K562 (cell line): Measurements from ENCODE around the gene MED13L. TPM values are rescaled to one million over a fixed set of nuclear protein-coding genes. Genes with fewer than 3 reads are reported as not detected.

Experiments used
- ATAC-seq: fragments of 200-7000 bp; cut with Tn5 transposase; 3 replicates; pipeline ENCODE4 v1.9.1; 2020; ENCODE audit warnings: moderate library complexity
- BruUV-seq: library from RNA; stranded (reverse); fragments of 400-500 nt; replicated peaks from 2 replicates; lab custom pipeline; 2021; lab: Mats Ljungman, UMichigan
- CTCF ChIA-PET: fragments of 300-600 bp; formaldehyde crosslinking; extraction: SDS; loops from one replicate; lab custom pipeline; 2021; ENCODE audit warnings: low intra/inter-chr PET ratio; lab: Yijun Ruan, JAX
- POLR2A ChIA-PET: fragments of 300-600, 350-650 bp; sonication (Branson Sonifier 250); formaldehyde crosslinking; extraction: SDS; loops from one replicate; lab custom pipeline; 2021; ENCODE audit warnings: antibody characterized with exemption, inconsistent platforms; lab: Yijun Ruan, JAX
- DNase-seq, 4 experiments: peaks; one replicate each; pipeline versions ENCODE4 v3.0.0 to v3.0.0-alpha.2; 2011 to 2018; ENCODE audit warnings: low spot score in 3 of 4, mixed read lengths in 3 of 4; ENCODE audit errors: extremely low read depth in 1 of 4
- FAIRE-seq: peaks from 2 replicates; lab custom pipeline; 2011; peaks lifted over from hg19 to GRCh38; lab: Jason Lieb, UNC
- H2AFZ ChIP-seq: 2 replicates; pipeline ENCODE4 v1.6.0; 2011; ENCODE audit warnings: low read depth, low read length, control low read depth, inconsistent platforms
- H3K27ac ChIP-seq: fragments of 200-600 bp; 3 replicates; pipeline ENCODE4 v1.8.0; 2011; ENCODE audit warnings: low read depth, mild to moderate bottlenecking, control low read depth, inconsistent platforms, low read length, moderate library complexity, mixed read lengths; ENCODE audit errors: extremely low read depth
- H3K27me3 ChIP-seq, 2 experiments: fragments of 300-600 bp in 1 of 2; 2 replicates in 1 of 2; 3 replicates in 1 of 2; pipeline versions ENCODE4 v1.6.0 to v1.8.0; 2011; ENCODE audit warnings: inconsistent platforms in 2 of 2, low read length in 2 of 2, mild to moderate bottlenecking in 1 of 2, mixed read lengths in 1 of 2, moderate library complexity in 1 of 2; ENCODE audit not compliant: control insufficient read depth in 2 of 2, insufficient read depth in 2 of 2
- H3K36me3 ChIP-seq: fragments of 300-600 bp; 3 replicates; pipeline ENCODE4 v1.8.0; 2011; ENCODE audit warnings: mild to moderate bottlenecking, low read length, inconsistent platforms; ENCODE audit not compliant: control insufficient read depth, insufficient read depth
- H3K4me1 ChIP-seq, 2 experiments: fragments of 200-600 bp in 1 of 2; replicated peaks in 1 of 2; 2 replicates in 1 of 2; 3 replicates in 1 of 2; pipeline versions ENCODE4 v1.5.1 to v1.8.0; 2011; ENCODE audit warnings: inconsistent platforms in 2 of 2, low read length in 2 of 2, mild to moderate bottlenecking in 1 of 2, mixed read lengths in 1 of 2, moderate library complexity in 1 of 2; ENCODE audit not compliant: control insufficient read depth in 2 of 2, insufficient read depth in 2 of 2
- H3K4me2 ChIP-seq: 2 replicates; pipeline ENCODE4 v1.6.1; 2011; ENCODE audit warnings: low read length, control low read depth, inconsistent platforms, mixed read lengths; ENCODE audit not compliant: insufficient read depth
- H3K4me3 ChIP-seq: fragments of 200-600 bp; sonication (generic), shearing (Covaris generic); 2 replicates; pipeline ENCODE4 v1.5.1; 2016; ENCODE audit warnings: control low read depth, inconsistent platforms
- H3K79me2 ChIP-seq: fragments of 200-600 bp; 3 replicates; pipeline ENCODE4 v1.8.0; 2011; ENCODE audit warnings: low read length, inconsistent platforms; ENCODE audit not compliant: control insufficient read depth, insufficient read depth
- H3K9ac ChIP-seq, 2 experiments: 2 replicates each; pipeline versions ENCODE4 v1.6.0 to v1.6.1; 2011; ENCODE audit warnings: low read depth in 2 of 2, low read length in 2 of 2, control low read depth in 1 of 2, inconsistent platforms in 1 of 2, mild to moderate bottlenecking in 1 of 2, mixed read lengths in 1 of 2; ENCODE audit not compliant: insufficient read depth in 1 of 2
- H3K9me1 ChIP-seq: one replicate; pipeline ENCODE4 v1.6.0; 2011; ENCODE audit warnings: inconsistent platforms, mild to moderate bottlenecking, low read length, moderate library complexity; ENCODE audit not compliant: control insufficient read depth, insufficient read depth
- H3K9me3 ChIP-seq: replicated peaks from 2 replicates; pipeline ENCODE4 v1.5.1; 2011; ENCODE audit warnings: low read depth, low read length, inconsistent platforms; ENCODE audit not compliant: control insufficient read depth, insufficient read depth
- H4K20me1 ChIP-seq: replicated peaks from 2 replicates; pipeline ENCODE4 v1.6.1; 2011; ENCODE audit warnings: low read length, inconsistent platforms, mixed read lengths; ENCODE audit not compliant: control insufficient read depth, insufficient read depth
- ATF6 ChIP-seq: sonication (generic); formaldehyde crosslinking; IDR thresholded peaks from 2 replicates; pipeline ENCODE4 v1.4.0; 2020; ENCODE audit warnings: mild to moderate bottlenecking, missing genetic modification reagents
- BDP1 ChIP-seq: IDR thresholded peaks from 3 replicates; pipeline ENCODE4 v1.6.1; 2011; ENCODE audit not compliant: insufficient read length, insufficient read depth
- FOXA1 ChIP-seq: fragments of 450-650 bp; IDR thresholded peaks from 2 replicates; pipeline ENCODE4 v1.6.1; 2016; ENCODE audit warnings: mild to moderate bottlenecking, borderline replicate concordance
- FOXM1 ChIP-seq, 2 experiments: fragments of 450-650 bp in 1 of 2; sonication (generic) in 1 of 2; formaldehyde crosslinking in 1 of 2; IDR thresholded peaks; 2 replicates each; pipeline versions ENCODE4 v1.6.1 to v1.9.0; 2017 to 2022; ENCODE audit warnings: low read depth in 2 of 2, mild to moderate bottlenecking in 2 of 2, missing genetic modification reagents in 1 of 2, moderate library complexity in 1 of 2
- NCOA1 ChIP-seq: fragments of 450-650 bp; IDR thresholded peaks from 2 replicates; pipeline ENCODE4 v1.6.1; 2016; ENCODE audit warnings: low read depth
- RBM34 ChIP-seq: fragments of 200-400 bp; formaldehyde crosslinking; IDR thresholded peaks from 2 replicates; pipeline ENCODE4 v1.6.1; 2018; ENCODE audit warnings: low read length, borderline replicate concordance; ENCODE audit not compliant: insufficient read depth
- TAF1 ChIP-seq: IDR thresholded peaks from 2 replicates; pipeline ENCODE4 v1.6.1; 2011; ENCODE audit warnings: mild to moderate bottlenecking, low read length, moderate library complexity; ENCODE audit not compliant: insufficient read depth, control insufficient read depth, severe bottlenecking; ENCODE audit errors: extremely low read depth
- ZC3H4 ChIP-seq: sonication (generic); formaldehyde crosslinking; IDR thresholded peaks from 2 replicates; pipeline ENCODE4 v1.9.0; 2021; ENCODE audit warnings: missing genetic modification reagents, borderline replicate concordance
- ZNF644 ChIP-seq: fragments of 200-800 bp; sonication (Bioruptor generic); IDR thresholded peaks from 2 replicates; pipeline ENCODE4 v1.6.1; 2016; ENCODE audit warnings: low read depth, missing genetic modification characterization, missing compliant biosample characterization
- ZNF79 ChIP-seq: fragments of 250-450 bp; sonication (Bioruptor Pico); IDR thresholded peaks from 2 replicates; pipeline ENCODE4 v1.4.0; 2020; ENCODE audit warnings: low read depth, mild to moderate bottlenecking, moderate library complexity
- in situ Hi-C: fragments of 300-500 bp; cut with MboI; formaldehyde crosslinking; loops from 4 replicates; pipeline ENCODE4 v1.15.0; 2018; ENCODE audit warnings: inconsistent platforms, mixed read lengths
- intact Hi-C: fragments of 100-400 bp; cut with micrococcal nuclease; formaldehyde crosslinking; loops from 2 replicates; pipeline ENCODE4 v1.14.2; 2022
- polyA plus RNA-seq, 8 experiments: library from polyadenylated mRNA; depleted of rRNA in 4 of 8; stranded (reverse) in 5 of 8; unstranded in 3 of 8; fragments of >200 nt; fragmentation: Nextera tagmentation in 2 of 8; fragmentation: Illumina TruSeq in 1 of 8; extraction: Ambion mirVana in 2 of 8; extraction: Trizol in 1 of 8; gene quantifications; 2 replicates each; pipeline versions ENCODE4 v1.2.1 to v1.2.3, GENCODE V29; 2011 to 2014; ENCODE audit warnings: inconsistent platforms in 1 of 8, missing spikeins in 1 of 8
- total RNA-seq, 7 experiments: library from RNA; depleted of rRNA in 6 of 7; stranded (reverse); fragments of >200 nt in 6 of 7; fragmentation: Illumina TruSeq in 2 of 7; extraction: Trizol in 2 of 7; gene quantifications; 2 replicates each; pipeline versions ENCODE4 v1.2.1 to v1.2.3, GENCODE V29; 2011 to 2021; ENCODE audit warnings: low replicate concordance in 1 of 7
- TF ChIP-seq, protein P1 (sequence below): fragments of 450-650 bp; IDR thresholded peaks from 2 replicates; pipeline ENCODE4 v1.7.1; 2018; ENCODE audit warnings: mild to moderate bottlenecking, low read depth; ENCODE audit not compliant: partially characterized antibody
- TF ChIP-seq, protein P2 (sequence below): fragments of 250-450 bp; sonication (Bioruptor Pico); IDR thresholded peaks from 2 replicates; pipeline ENCODE4 v1.8.0; 2021; ENCODE audit warnings: borderline replicate concordance, mild to moderate bottlenecking, moderate library complexity; ENCODE audit not compliant: poor library complexity, severe bottlenecking

MED13L gene
- total and polyA plus RNA-seq, 9 of the 15 experiments (the other 6 are each of a cell fraction or from before 2014, with no cell fraction given): 13.4 to 90.3 (median 36.9) TPM

GRCh38 chr12:116249938-116250337, 27.6 kb downstream of the MED13L start (continued):
- TF ChIP-seq BDP1: no peak
- no peak for TF ChIP-seq NCOA1
- TF ChIP-seq, all 486 proteins: peak for 10

DNA sequence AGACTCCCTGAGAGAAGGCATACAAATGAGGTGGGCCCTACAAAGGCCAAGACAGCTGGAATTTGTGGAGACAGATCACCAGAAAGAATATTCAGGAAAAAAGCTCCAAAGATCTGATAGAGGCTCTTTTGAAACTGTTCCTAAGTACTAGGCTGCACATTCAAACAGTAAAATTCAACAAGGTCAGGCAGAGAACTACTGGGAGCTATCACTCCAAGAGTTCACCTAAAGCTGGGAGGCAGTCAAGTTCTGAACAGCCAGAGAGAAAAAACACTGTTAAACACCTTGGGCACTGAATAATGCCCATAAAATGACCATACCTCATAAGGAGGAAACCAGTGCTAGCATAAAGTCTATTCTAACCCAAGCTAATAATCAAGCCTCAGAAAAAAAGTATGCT, 28.6 kb downstream of the MED13L start:
- Histone ChIP-seq H3K4me2 (no peak overlapping the region), H3K4me1 (peaks cover 0 to 19% of the 10 kb centered on the region in 2 experiments; a peak in 4 of 5 replicates), H3K9ac (no peak overlapping the region), H2AFZ (no peak overlapping the region), H4K20me1 (peaks cover 1% of the 10 kb centered on the region; the same call in 1 of the 2 replicates), H3K9me1 (peaks cover 2% of the 10 kb centered on the region), H3K4me3 (no peak overlapping the region), H3K27ac (peak overlapping the region; percentile 63; the same call in 2 of the 3 replicates), H3K36me3 (no peaks in the 10 kb centered on the region), H3K9me3 (0 out of 2 replicates have a peak, but pooled peaks cover 4% of the 10 kb centered on the region), H3K79me2 (peaks cover 96% of the 10 kb centered on the region), H3K27me3 (no peaks in the 10 kb centered on the region)
- BruUV-seq: no TSS peak
- FAIRE-seq: no peak
- in situ Hi-C loops (no loop called here), intact Hi-C loops (no loop called here)
- DNase-seq: no peak
- POLR2A ChIA-PET: interaction anchor here (0.6 to 1.6 kb wide), 3 partner anchors 9 to 16 kb away, joined by 3 to 8 read pairs (median 5); no protein-coding TSS in a partner anchor
- peak; percentile 34 for ATAC-seq
- CTCF ChIA-PET: interaction anchor here (0.6 kb wide), 1 partner anchor 132 kb away, joined by 3 read pairs; no protein-coding TSS in a partner anchor
- TF ChIP-seq TAF1: no peak
- TF ChIP-seq FOXA1: no peak
- TF ChIP-seq, protein P1, sequence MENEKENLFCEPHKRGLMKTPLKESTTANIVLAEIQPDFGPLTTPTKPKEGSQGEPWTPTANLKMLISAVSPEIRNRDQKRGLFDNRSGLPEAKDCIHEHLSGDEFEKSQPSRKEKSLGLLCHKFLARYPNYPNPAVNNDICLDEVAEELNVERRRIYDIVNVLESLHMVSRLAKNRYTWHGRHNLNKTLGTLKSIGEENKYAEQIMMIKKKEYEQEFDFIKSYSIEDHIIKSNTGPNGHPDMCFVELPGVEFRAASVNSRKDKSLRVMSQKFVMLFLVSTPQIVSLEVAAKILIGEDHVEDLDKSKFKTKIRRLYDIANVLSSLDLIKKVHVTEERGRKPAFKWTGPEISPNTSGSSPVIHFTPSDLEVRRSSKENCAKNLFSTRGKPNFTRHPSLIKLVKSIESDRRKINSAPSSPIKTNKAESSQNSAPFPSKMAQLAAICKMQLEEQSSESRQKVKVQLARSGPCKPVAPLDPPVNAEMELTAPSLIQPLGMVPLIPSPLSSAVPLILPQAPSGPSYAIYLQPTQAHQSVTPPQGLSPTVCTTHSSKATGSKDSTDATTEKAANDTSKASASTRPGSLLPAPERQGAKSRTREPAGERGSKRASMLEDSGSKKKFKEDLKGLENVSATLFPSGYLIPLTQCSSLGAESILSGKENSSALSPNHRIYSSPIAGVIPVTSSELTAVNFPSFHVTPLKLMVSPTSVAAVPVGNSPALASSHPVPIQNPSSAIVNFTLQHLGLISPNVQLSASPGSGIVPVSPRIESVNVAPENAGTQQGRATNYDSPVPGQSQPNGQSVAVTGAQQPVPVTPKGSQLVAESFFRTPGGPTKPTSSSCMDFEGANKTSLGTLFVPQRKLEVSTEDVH: no peak
- no peak for TF ChIP-seq ATF6 (CRISPR knock-in tag)
- no peak for TF ChIP-seq FOXM1 (IDR thresholded peaks at IDR 0.05; ENCODE audit: low read depth)
- no peak for TF ChIP-seq FOXM1 (CRISPR knock-in tag; IDR thresholded peaks at IDR 0.05; ENCODE audit: low read depth)
- TF ChIP-seq ZNF644: no peak
- no peak for TF ChIP-seq ZC3H4 (CRISPR knock-in tag)
- TF ChIP-seq, protein P2, sequence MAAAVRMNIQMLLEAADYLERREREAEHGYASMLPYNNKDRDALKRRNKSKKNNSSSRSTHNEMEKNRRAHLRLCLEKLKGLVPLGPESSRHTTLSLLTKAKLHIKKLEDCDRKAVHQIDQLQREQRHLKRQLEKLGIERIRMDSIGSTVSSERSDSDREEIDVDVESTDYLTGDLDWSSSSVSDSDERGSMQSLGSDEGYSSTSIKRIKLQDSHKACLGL: no peak
- no peak for TF ChIP-seq ZNF79
- no peak for TF ChIP-seq RBM34
